ENCODE measurements around the gene RAPGEF5. TPM values are rescaled to one million over a fixed set of nuclear protein-coding genes. Genes with fewer than 3 reads are reported as not detected.

RAPGEF5 gene
- total RNA-seq, 1 experiment from 2014 or later: 13.3 TPM

GRCh38 chr7:22275661-22276060 is 81.3 kb downstream of the RAPGEF5 start:
- no peak overlapping the region for H3K56ac ChIP-seq (ENCODE audit: insufficient read length, low read depth, low read length)
- no peak overlapping the region for H3K4me2 ChIP-seq (ENCODE audit: insufficient read depth, insufficient read length, low read length)
- no peak overlapping the region for H2AFZ ChIP-seq (ENCODE audit: low read length)
- H3K4ac ChIP-seq (ENCODE audit: low read depth, low read length): no peak overlapping the region
- no peaks in the 10 kb centered on the region for H3K27me3 ChIP-seq (ENCODE audit: insufficient read depth, low read length)
- Mint-ChIP-seq H3K27me3 (ENCODE audit: low read depth) (no peaks in the 10 kb centered on the region), H3K36me3 (ENCODE audit: insufficient read depth in 1 of 3, low read depth in 3 of 3) (peaks cover 3 to 9% (median 8%) of the 10 kb centered on the region in 3 experiments), H3K9me3 (no peaks in the 10 kb centered on the region), H3K4me1 (no peaks in the 10 kb centered on the region), H3K4me3 (no peak overlapping the region), H3K27ac (no peak overlapping the region)
- H3K9me3 ChIP-seq (ENCODE audit: control insufficient read depth, low read depth, low read length): no peaks in the 10 kb centered on the region
- no peaks in the 10 kb centered on the region for H3K23me2 ChIP-seq (ENCODE audit: insufficient read length, low read depth, low read length, poor library complexity, severe bottlenecking)
- H2BK20ac ChIP-seq (ENCODE audit: low read depth, low read length, poor library complexity, severe bottlenecking): no peak overlapping the region
- no peak overlapping the region for H2BK12ac ChIP-seq (ENCODE audit: insufficient read length, low read depth, low read length)
- H2AK5ac ChIP-seq (ENCODE audit: insufficient read length, low read length): no peak overlapping the region
- H4K91ac ChIP-seq (ENCODE audit: insufficient read length, low read depth, low read length): no peak overlapping the region
- no peak for DNase-seq
- no CpG with 5 or more reads among the region's 2 CpGs for WGBS (ENCODE audit: extremely low coverage, insufficient read length, low lambda C conversion rate)
- no peak overlapping the region for H2BK5ac ChIP-seq (ENCODE audit: insufficient read length, low read length)
- H3T11ph ChIP-seq (ENCODE audit: low read length): no peak overlapping the region
- no peak overlapping the region for H4K8ac ChIP-seq (replicated peaks; ENCODE audit: insufficient read length, low read depth, low read length)
- no peaks in the 10 kb centered on the region for H3K79me1 ChIP-seq (ENCODE audit: insufficient read depth, low read depth, low read length, poor library complexity, severe bottlenecking)
- H3K4me1 ChIP-seq (ENCODE audit: insufficient read depth, low read length): no peaks in the 10 kb centered on the region
- TF ChIP-seq, protein P1, sequence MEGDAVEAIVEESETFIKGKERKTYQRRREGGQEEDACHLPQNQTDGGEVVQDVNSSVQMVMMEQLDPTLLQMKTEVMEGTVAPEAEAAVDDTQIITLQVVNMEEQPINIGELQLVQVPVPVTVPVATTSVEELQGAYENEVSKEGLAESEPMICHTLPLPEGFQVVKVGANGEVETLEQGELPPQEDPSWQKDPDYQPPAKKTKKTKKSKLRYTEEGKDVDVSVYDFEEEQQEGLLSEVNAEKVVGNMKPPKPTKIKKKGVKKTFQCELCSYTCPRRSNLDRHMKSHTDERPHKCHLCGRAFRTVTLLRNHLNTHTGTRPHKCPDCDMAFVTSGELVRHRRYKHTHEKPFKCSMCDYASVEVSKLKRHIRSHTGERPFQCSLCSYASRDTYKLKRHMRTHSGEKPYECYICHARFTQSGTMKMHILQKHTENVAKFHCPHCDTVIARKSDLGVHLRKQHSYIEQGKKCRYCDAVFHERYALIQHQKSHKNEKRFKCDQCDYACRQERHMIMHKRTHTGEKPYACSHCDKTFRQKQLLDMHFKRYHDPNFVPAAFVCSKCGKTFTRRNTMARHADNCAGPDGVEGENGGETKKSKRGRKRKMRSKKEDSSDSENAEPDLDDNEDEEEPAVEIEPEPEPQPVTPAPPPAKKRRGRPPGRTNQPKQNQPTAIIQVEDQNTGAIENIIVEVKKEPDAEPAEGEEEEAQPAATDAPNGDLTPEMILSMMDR (conservative IDR thresholded peaks at IDR 0.05): no peak
- H3K23ac ChIP-seq (ENCODE audit: insufficient read length, low read depth, low read length): no peak overlapping the region
- no peak overlapping the region for H3K14ac ChIP-seq (ENCODE audit: insufficient read depth, low read length)
- no peaks in the 10 kb centered on the region for H4K20me1 ChIP-seq (ENCODE audit: control insufficient read depth, insufficient read depth, insufficient read length)
- H4K5ac ChIP-seq (ENCODE audit: insufficient read length, low read depth, low read length): no peak overlapping the region
- no peak overlapping the region for H3K27ac ChIP-seq (ENCODE audit: insufficient read length, low read depth, low read length)
- H3K79me2 ChIP-seq (ENCODE audit: insufficient read depth, low read length): no peaks in the 10 kb centered on the region; the same call in 1 of the 2 replicates
- no peak overlapping the region for H2BK15ac ChIP-seq (ENCODE audit: low read depth, low read length)
- H3K18ac ChIP-seq (ENCODE audit: insufficient read length, low read depth, low read length): no peak overlapping the region
- no peak overlapping the region for H3K9ac ChIP-seq (ENCODE audit: extremely low read depth, insufficient read length, low read length)
- H2BK120ac ChIP-seq (ENCODE audit: low read depth, low read length, poor library complexity, severe bottlenecking): no peak overlapping the region

Measured in H9 (cell line).